ENCODE results near the gene PHGDH.
A peak's percentile ranks its signal among the peaks of the same experiment; 100 is the strongest.

Gene PHGDH

GRCh38 chr1:119711804-119712341 is at the start of gene PHGDH:
Gene PHGDH (plus strand): TSS chr1:119711934. CDS start chr1:119712023, 89 bp downstream.
- peak; percentile 65 for DNase-seq (ENCODE audit: low spot score)
- Mint-ChIP-seq H3K27ac (peak within 1 kb of the TSS; percentile 87), H3K4me3 (peak within 1 kb of the TSS; percentile 95), H3K4me1 (ENCODE audit: low read depth) (peaks cover 36% of the 10 kb centered on the region), H3K27me3 (ENCODE audit: low read depth) (peaks cover 34% of the 10 kb centered on the region), H3K9me3 (no peaks in the 10 kb centered on the region), H3K36me3 (ENCODE audit: low read depth) (peaks cover 11% of the 10 kb centered on the region)

DNA sequence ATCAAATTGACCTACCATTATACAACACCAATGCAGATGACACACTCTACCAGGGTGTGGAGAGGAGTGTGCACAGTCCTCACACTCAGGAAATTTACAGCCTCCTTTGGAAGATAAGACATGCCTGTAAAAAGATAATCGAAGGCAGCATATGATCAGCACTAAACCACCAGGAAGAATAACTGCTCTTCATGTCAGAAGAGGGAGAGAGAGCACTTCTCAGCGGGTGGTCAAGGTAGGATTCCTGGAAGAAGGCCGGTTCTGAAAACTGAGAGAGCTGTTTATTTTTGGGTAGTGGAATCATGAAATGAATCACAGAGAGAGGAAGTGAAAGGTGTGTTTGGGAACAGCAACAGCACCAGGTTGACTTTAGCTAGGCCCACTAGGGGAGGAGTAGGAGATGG is 49.7 kb upstream of the PHGDH start:
- H3K27ac Mint-ChIP-seq = peak overlapping the region; percentile 14
- DNase-seq (ENCODE audit: low spot score) = no peak
- no peaks in the 10 kb centered on the region for H3K9me3 Mint-ChIP-seq
- H3K4me1 Mint-ChIP-seq (ENCODE audit: low read depth) = peaks cover 33% of the 10 kb centered on the region
- H3K27me3 Mint-ChIP-seq (ENCODE audit: low read depth) = peaks cover 5% of the 10 kb centered on the region
- H3K4me3 Mint-ChIP-seq = peak overlapping the region; percentile 13
- H3K36me3 Mint-ChIP-seq (ENCODE audit: low read depth) = no peaks in the 10 kb centered on the region

GRCh38 chr1:119664067-119664466 is 47.7 kb upstream of the PHGDH start:
- H3K27me3 Mint-ChIP-seq (ENCODE audit: low read depth) = peaks cover 5% of the 10 kb centered on the region
- no peak for DNase-seq (ENCODE audit: low spot score)
- no peaks in the 10 kb centered on the region for H3K9me3 Mint-ChIP-seq
- H3K4me1 Mint-ChIP-seq (ENCODE audit: low read depth) = peaks cover 30% of the 10 kb centered on the region
- H3K4me3 Mint-ChIP-seq = no peak overlapping the region
- no peaks in the 10 kb centered on the region for H3K36me3 Mint-ChIP-seq (ENCODE audit: low read depth)
- no peak overlapping the region for H3K27ac Mint-ChIP-seq

DNA sequence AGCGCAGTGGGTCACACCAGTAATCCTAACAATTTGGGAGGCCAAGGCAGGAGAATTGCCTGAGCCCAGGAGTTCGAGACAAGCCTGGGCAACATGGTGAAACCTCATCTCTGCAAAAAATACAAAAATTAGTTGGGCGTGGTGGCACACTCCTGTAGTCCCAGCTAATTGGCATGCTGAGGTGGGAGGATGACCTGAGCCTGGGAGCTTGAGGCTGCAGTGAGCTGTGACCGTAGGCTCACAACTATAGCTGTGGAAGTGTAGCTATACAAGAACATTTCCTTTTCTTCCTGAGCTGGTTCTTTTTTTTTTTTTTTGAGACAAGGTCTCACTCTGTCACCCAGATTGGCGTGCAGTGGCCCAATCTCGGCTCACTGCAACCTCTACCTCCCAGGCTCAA is 44.6 kb upstream of the PHGDH start:
- H3K27me3 Mint-ChIP-seq (ENCODE audit: low read depth) = peaks cover 15% of the 10 kb centered on the region
- peaks cover 5% of the 10 kb centered on the region for H3K4me1 Mint-ChIP-seq (ENCODE audit: low read depth)
- no peaks in the 10 kb centered on the region for H3K36me3 Mint-ChIP-seq (ENCODE audit: low read depth)
- H3K27ac Mint-ChIP-seq = no peak overlapping the region
- H3K9me3 Mint-ChIP-seq = no peaks in the 10 kb centered on the region
- DNase-seq (ENCODE audit: low spot score) = no peak
- no peak overlapping the region for H3K4me3 Mint-ChIP-seq

DNA sequence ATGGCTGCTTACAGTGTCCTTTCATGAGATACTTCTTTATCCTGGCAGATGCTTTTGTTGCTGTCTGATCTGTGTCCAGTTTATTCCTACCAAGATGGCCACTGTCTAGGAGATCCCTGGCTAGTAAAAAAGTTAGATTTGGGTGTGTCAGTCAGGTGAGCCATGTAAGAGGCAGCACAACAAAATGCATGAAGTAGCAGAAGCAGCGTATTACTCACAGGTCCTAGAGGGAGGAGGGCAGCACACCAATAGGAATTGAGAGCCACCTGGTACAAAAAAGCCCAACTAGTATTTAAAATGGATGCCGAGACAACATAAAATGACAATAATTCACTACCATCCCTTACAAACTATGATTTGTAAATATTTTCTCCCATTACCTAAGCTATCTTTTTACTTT is 40.8 kb upstream of the PHGDH start:
- Mint-ChIP-seq H3K4me3 (no peak overlapping the region), H3K4me1 (ENCODE audit: low read depth) (peaks cover 5% of the 10 kb centered on the region), H3K36me3 (ENCODE audit: low read depth) (no peaks in the 10 kb centered on the region), H3K27me3 (ENCODE audit: low read depth) (peaks cover 24% of the 10 kb centered on the region), H3K27ac (no peak overlapping the region), H3K9me3 (no peaks in the 10 kb centered on the region)
- DNase-seq (ENCODE audit: low spot score) = no peak

DNA sequence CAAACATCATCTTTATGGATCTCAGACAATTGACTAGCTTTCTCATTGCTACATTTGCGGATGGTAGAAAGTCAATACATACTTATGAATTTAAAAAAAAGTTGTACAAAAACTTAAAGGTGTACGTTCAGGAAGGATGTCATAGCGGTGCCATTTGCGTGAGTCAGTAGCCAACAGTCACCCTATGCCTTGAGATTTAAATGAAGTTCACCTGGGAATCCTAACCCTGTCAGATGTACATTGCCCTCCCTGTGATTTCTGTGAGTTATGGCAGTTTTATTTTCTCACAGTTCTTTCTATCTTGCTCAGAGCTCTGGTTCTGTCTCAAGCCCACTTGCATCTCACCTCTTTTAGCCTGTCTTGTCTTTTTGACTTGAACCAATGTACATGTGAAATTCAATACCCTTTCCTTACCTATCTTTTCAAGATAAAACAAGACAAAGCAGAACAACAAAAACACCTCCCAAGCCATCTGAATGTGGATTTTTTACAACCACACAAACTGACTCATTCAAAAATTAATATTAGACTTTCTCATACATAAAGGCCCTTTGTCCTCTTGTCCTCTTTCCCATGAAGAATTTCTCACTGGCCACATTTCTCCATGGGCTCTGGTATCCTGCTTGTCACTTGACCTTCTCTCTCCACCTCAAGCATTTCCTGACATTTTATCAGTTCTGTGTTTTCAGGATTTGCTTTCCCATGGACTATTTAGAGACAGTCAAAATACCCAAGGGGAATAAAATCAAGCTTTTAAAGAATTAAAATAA is 38.4 kb upstream of the PHGDH start:
- H3K27ac Mint-ChIP-seq = no peak overlapping the region
- DNase-seq (ENCODE audit: low spot score) = no peak
- H3K36me3 Mint-ChIP-seq (ENCODE audit: low read depth) = no peaks in the 10 kb centered on the region
- no peaks in the 10 kb centered on the region for H3K9me3 Mint-ChIP-seq
- peaks cover 5% of the 10 kb centered on the region for H3K4me1 Mint-ChIP-seq (ENCODE audit: low read depth)
- peaks cover 24% of the 10 kb centered on the region for H3K27me3 Mint-ChIP-seq (ENCODE audit: low read depth)
- H3K4me3 Mint-ChIP-seq = no peak overlapping the region

DNA sequence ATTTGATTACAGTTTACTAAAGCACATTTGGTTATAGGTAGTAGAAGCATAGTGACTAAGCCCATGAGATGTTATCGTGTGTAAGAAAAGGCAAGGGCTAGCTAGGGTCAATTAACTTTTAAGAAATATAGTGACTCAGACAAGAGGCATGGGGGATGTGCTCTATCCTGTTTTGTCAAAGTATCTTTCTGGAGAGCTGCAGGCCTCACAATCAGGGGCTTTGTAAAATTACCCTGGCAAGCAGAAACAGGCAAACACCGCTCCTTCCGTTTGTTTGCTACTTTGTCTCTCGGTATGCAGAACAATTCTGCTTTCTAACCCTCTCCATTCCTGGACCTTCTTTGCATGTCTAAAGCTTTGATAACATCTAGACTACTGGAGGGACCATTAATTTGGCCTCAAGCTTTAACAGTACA is 37.6 kb upstream of the PHGDH start:
- no peak overlapping the region for H3K4me3 Mint-ChIP-seq
- H3K9me3 Mint-ChIP-seq = no peaks in the 10 kb centered on the region
- H3K27me3 Mint-ChIP-seq (ENCODE audit: low read depth) = peaks cover 24% of the 10 kb centered on the region
- H3K27ac Mint-ChIP-seq = no peak overlapping the region
- DNase-seq (ENCODE audit: low spot score) = no peak
- H3K4me1 Mint-ChIP-seq (ENCODE audit: low read depth) = peaks cover 5% of the 10 kb centered on the region
- no peaks in the 10 kb centered on the region for H3K36me3 Mint-ChIP-seq (ENCODE audit: low read depth)

GRCh38 chr1:119674835-119675289 is 36.9 kb upstream of the PHGDH start:
- no peaks in the 10 kb centered on the region for H3K36me3 Mint-ChIP-seq (ENCODE audit: low read depth)
- H3K27ac Mint-ChIP-seq = no peak overlapping the region
- H3K9me3 Mint-ChIP-seq = no peaks in the 10 kb centered on the region
- peak; percentile 37 for DNase-seq (ENCODE audit: low spot score)
- peaks cover 5% of the 10 kb centered on the region for H3K4me1 Mint-ChIP-seq (ENCODE audit: low read depth)
- H3K27me3 Mint-ChIP-seq (ENCODE audit: low read depth) = peaks cover 27% of the 10 kb centered on the region
- H3K4me3 Mint-ChIP-seq = peak overlapping the region; percentile 69

- Mint-ChIP-seq H3K4me3 (peak overlapping the region; percentile 69), H3K4me1 (ENCODE audit: low read depth) (peaks cover 5% of the 10 kb centered on the region), H3K27ac (no peak overlapping the region), H3K27me3 (ENCODE audit: low read depth) (peaks cover 28% of the 10 kb centered on the region), H3K36me3 (ENCODE audit: low read depth) (no peaks in the 10 kb centered on the region), H3K9me3 (no peaks in the 10 kb centered on the region)
- peak; percentile 56 for DNase-seq (ENCODE audit: low spot score)
These were observed 36.1 kb upstream of the PHGDH start for GRCh38 chr1:119675349-119676345.

GRCh38 chr1:119676571-119677206 is 35.0 kb upstream of the PHGDH start:
- Mint-ChIP-seq H3K36me3 (ENCODE audit: low read depth) (no peaks in the 10 kb centered on the region), H3K9me3 (no peaks in the 10 kb centered on the region), H3K4me3 (no peak overlapping the region), H3K27ac (no peak overlapping the region), H3K4me1 (ENCODE audit: low read depth) (peaks cover 5% of the 10 kb centered on the region), H3K27me3 (ENCODE audit: low read depth) (peaks cover 26% of the 10 kb centered on the region)
- no peak for DNase-seq (ENCODE audit: low spot score)

DNA sequence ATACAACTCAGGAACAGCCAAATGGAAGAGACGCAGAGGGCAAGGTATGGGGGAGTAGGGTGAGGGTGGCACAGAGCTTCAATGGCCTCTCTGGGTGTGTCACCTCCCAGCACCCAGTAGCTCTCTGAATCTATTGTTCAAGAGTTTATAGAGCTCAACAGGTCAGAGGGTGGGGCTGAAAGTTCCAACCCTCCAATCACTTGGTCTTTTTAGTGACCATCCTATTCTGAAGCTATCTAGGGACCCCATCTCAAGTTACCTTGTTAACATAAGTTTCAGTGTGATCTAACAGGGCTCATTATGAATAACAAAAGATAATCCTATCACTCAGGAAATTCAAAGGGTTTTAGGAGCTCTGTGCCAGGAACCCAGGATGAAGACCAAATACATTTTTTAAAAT is 32.5 kb upstream of the PHGDH start:
- Mint-ChIP-seq H3K36me3 (ENCODE audit: low read depth) (no peaks in the 10 kb centered on the region), H3K27ac (no peak overlapping the region), H3K27me3 (ENCODE audit: low read depth) (peaks cover 14% of the 10 kb centered on the region), H3K4me1 (ENCODE audit: low read depth) (peaks cover 5% of the 10 kb centered on the region), H3K9me3 (no peaks in the 10 kb centered on the region), H3K4me3 (no peak overlapping the region)
- no peak for DNase-seq (ENCODE audit: low spot score)

GRCh38 chr1:119680193-119680592 is 31.5 kb upstream of the PHGDH start:
- no peak for DNase-seq (ENCODE audit: low spot score)
- no peaks in the 10 kb centered on the region for H3K9me3 Mint-ChIP-seq
- H3K4me1 Mint-ChIP-seq (ENCODE audit: low read depth) = peaks cover 5% of the 10 kb centered on the region
- peaks cover 16% of the 10 kb centered on the region for H3K27me3 Mint-ChIP-seq (ENCODE audit: low read depth)
- H3K27ac Mint-ChIP-seq = no peak overlapping the region
- H3K36me3 Mint-ChIP-seq (ENCODE audit: low read depth) = no peaks in the 10 kb centered on the region
- H3K4me3 Mint-ChIP-seq = no peak overlapping the region

DNA sequence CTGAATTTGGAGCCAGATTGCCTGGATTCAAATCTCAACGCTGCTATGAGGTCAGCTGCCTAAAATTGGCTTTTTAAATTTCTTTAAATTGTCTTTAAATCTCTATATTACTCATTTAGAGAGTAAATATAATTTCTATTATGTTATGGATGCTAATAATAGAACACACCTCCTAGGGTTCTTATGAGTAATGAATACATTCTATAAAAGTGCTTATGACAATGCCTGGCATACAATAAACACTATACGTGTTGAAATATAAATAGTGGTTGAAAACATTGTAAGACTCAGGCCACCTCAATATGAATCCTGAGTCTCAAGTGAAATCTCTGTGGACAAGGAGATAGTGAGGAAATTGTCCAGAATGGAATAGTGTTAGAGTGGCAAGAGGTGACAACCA is 31.0 kb upstream of the PHGDH start:
- Mint-ChIP-seq H3K27me3 (ENCODE audit: low read depth) (peaks cover 21% of the 10 kb centered on the region), H3K36me3 (ENCODE audit: low read depth) (no peaks in the 10 kb centered on the region), H3K9me3 (no peaks in the 10 kb centered on the region), H3K27ac (no peak overlapping the region), H3K4me1 (ENCODE audit: low read depth) (peaks cover under 1% of the 10 kb centered on the region), H3K4me3 (no peak overlapping the region)
- DNase-seq (ENCODE audit: low spot score) = no peak

All from T-helper 2 cell treated with Interferon-gamma antibody and Interleukin-4, amounts not matched to agents 5 μg/mL and 100 μg/mL, for 36 hours (primary cell).